HEK293 (cell line): Measurements from ENCODE around the gene HAUS6.
"Not testable (repeated sequence)": the region's sequence is repeated elsewhere in the genome, so short reads cannot be mapped to it uniquely, and the experiment has no call there.

Experiments used
- CTCF ChIA-PET: fragments of 350-600 bp; formaldehyde crosslinking; extraction: SDS; loops from one replicate; lab custom pipeline; 2021; ENCODE audit warnings: antibody characterized with exemption; lab: Yijun Ruan, JAX
- POLR2A ChIA-PET: fragments of 300-600 bp; formaldehyde crosslinking; extraction: SDS; loops from one replicate; lab custom pipeline; 2020; ENCODE audit warnings: antibody characterized with exemption, inconsistent platforms; lab: Yijun Ruan, JAX
- H3K27ac ChIP-seq: fragments of 200-500 bp; sonication (Bioruptor generic); 2 replicates; pipeline ENCODE4 v1.5.1; 2014; ENCODE audit warnings: low read depth, low read length, control low read depth, inconsistent platforms; ENCODE audit errors: extremely low read depth
- H3K36me3 ChIP-seq, 2 experiments: fragments of 200-500 bp in 1 of 2; sonication (Bioruptor generic) in 1 of 2; 1 replicate in 1 of 2; 2 replicates in 1 of 2; pipeline ENCODE4 v1.5.1; 2014 to 2017; ENCODE audit warnings: inconsistent platforms in 2 of 2, low read length in 2 of 2; ENCODE audit not compliant: control insufficient read depth in 2 of 2, insufficient read depth in 1 of 2
- H3K4me1 ChIP-seq: fragments of 200-500 bp; sonication (Bioruptor generic); 2 replicates; pipeline ENCODE4 v1.5.1; 2014; ENCODE audit warnings: mild to moderate bottlenecking, low read length, inconsistent platforms; ENCODE audit not compliant: control insufficient read depth, insufficient read depth
- H3K4me3 ChIP-seq: 2 replicates; pipeline ENCODE4 v1.5.1; 2011; ENCODE audit warnings: low read depth, mild to moderate bottlenecking, control low read depth, low read length, moderate library complexity
- H3K9me3 ChIP-seq: fragments of 200-500 bp; sonication (Bioruptor generic); 2 replicates; pipeline ENCODE4 v1.5.1; 2014; ENCODE audit warnings: low read depth, low read length, inconsistent platforms; ENCODE audit not compliant: control insufficient read depth, insufficient read depth
- HOXD13 ChIP-seq: sonication (generic); formaldehyde crosslinking; IDR thresholded peaks from 2 replicates; pipeline ENCODE4 v1.8.0; 2022; ENCODE audit warnings: missing genetic modification reagents, borderline replicate concordance
- SCRT2 ChIP-seq: fragments of 450-650 bp; formaldehyde crosslinking; IDR thresholded peaks from 2 replicates; pipeline ENCODE4 v1.5.1; 2016; ENCODE audit warnings: missing biosample characterization, missing genetic modification characterization
- SP3 ChIP-seq: fragments of 450-650 bp; formaldehyde crosslinking; IDR thresholded peaks from 2 replicates; pipeline ENCODE4 v1.5.1; 2016; ENCODE audit warnings: missing biosample characterization, missing genetic modification characterization
- WT1 ChIP-seq: fragments of 450-650 bp; formaldehyde crosslinking; IDR thresholded peaks from 2 replicates; pipeline ENCODE4 v1.5.1; 2016; ENCODE audit warnings: missing biosample characterization, missing genetic modification characterization
- ZBTB1 ChIP-seq: fragments of 450-650 bp; formaldehyde crosslinking; IDR thresholded peaks from 2 replicates; pipeline ENCODE4 v1.5.1; 2016; ENCODE audit warnings: missing biosample characterization, missing genetic modification characterization
- ZBTB26 ChIP-seq: fragments of 450-650 bp; formaldehyde crosslinking; optimal IDR thresholded peaks from 2 replicates; pipeline ENCODE3; 2016; ENCODE audit warnings: missing biosample characterization, mild to moderate bottlenecking, missing genetic modification characterization
- ZBTB7A ChIP-seq: fragments of 450-650 bp; formaldehyde crosslinking; IDR thresholded peaks from 2 replicates; pipeline ENCODE4 v1.5.1; 2016; ENCODE audit warnings: low read depth, missing biosample characterization, missing genetic modification characterization
- ZBTB8A ChIP-seq: fragments of 450-650 bp; formaldehyde crosslinking; IDR thresholded peaks from 2 replicates; pipeline ENCODE4 v1.5.1; 2016; ENCODE audit warnings: missing biosample characterization, missing genetic modification characterization
- ZNF2 ChIP-seq: fragments of 450-650 bp; formaldehyde crosslinking; IDR thresholded peaks from 2 replicates; pipeline ENCODE4 v1.5.1; 2016; ENCODE audit warnings: missing biosample characterization, missing genetic modification characterization
- ZNF221 ChIP-seq: fragments of 450-650 bp; formaldehyde crosslinking; IDR thresholded peaks from 2 replicates; pipeline ENCODE4 v1.5.1; 2017; ENCODE audit warnings: missing biosample characterization, missing genetic modification characterization, borderline replicate concordance
- ZNF292 ChIP-seq: fragments of 450-650 bp; formaldehyde crosslinking; IDR thresholded peaks from 2 replicates; pipeline ENCODE4 v1.5.1; 2016; ENCODE audit warnings: low read depth, missing biosample characterization, missing genetic modification characterization, borderline replicate concordance
- ZNF449 ChIP-seq: fragments of 450-650 bp; formaldehyde crosslinking; IDR thresholded peaks from 2 replicates; pipeline ENCODE4 v1.5.1; 2017; ENCODE audit warnings: missing biosample characterization, mild to moderate bottlenecking, missing genetic modification characterization, moderate library complexity
- ZNF639 ChIP-seq: fragments of 450-650 bp; formaldehyde crosslinking; IDR thresholded peaks from 2 replicates; pipeline ENCODE4 v1.5.1; 2016; ENCODE audit warnings: missing biosample characterization, missing genetic modification characterization
- TF ChIP-seq, protein P1 (sequence below): fragments of 450-650 bp; formaldehyde crosslinking; IDR thresholded peaks from 2 replicates; pipeline ENCODE4 v1.5.0; 2017; ENCODE audit warnings: missing biosample characterization, missing genetic modification characterization, borderline replicate concordance
- TF ChIP-seq, protein P2 (sequence below): fragments of 450-650 bp; formaldehyde crosslinking; IDR thresholded peaks from 2 replicates; pipeline ENCODE4 v1.5.1; 2016; ENCODE audit warnings: missing biosample characterization, missing genetic modification characterization

HAUS6 gene

GRCh38 chr9:19113964-19114679, 11.4 kb upstream of the HAUS6 start:
- no peaks in the 10 kb centered on the region for H3K9me3 ChIP-seq
- H3K4me1 ChIP-seq: no peaks in the 10 kb centered on the region
- POLR2A ChIA-PET: interaction anchor here (0.7 to 1.4 kb wide), 2 partner anchors 9 to 117 kb away, joined by 3 to 5 read pairs; partner anchors contain the start of gene DENND4C
- H3K4me3 ChIP-seq: no peak overlapping the region
- CTCF ChIA-PET: interaction anchor here (1.0 kb wide), 1 partner anchor 60 kb away, joined by 5 read pairs; no protein-coding TSS in a partner anchor
- peaks cover 0 to 7% of the 10 kb centered on the region in 2 experiments; a peak in 1 of 3 replicates for H3K36me3 ChIP-seq
- H3K27ac ChIP-seq: no peak overlapping the region
- TF ChIP-seq ZNF449 (no peak), ZBTB1 (tag by site-specific recombination) (no peak), ZNF639 (tag by site-specific recombination) (no peak), ZBTB26 (no peak)
- TF ChIP-seq, all 188 proteins: peak for 0

- not testable (repeated sequence) for H3K4me1 ChIP-seq, H3K27ac ChIP-seq, H3K36me3 ChIP-seq, H3K9me3 ChIP-seq, H3K4me3 ChIP-seq
- ChIA-PET POLR2A (interaction anchor here (0.8 kb wide), 1 partner anchor 11 kb away, joined by 3 read pairs; no protein-coding TSS in a partner anchor), CTCF (interaction anchor here (0.6 to 1.8 kb wide), 7 partner anchors 16 to 1497 kb away, joined by 3 to 6 read pairs (median 3); no protein-coding TSS in a partner anchor)
Measured at GRCh38 chr9:19113064-19113611, 10.4 kb upstream of the HAUS6 start.

DNA sequence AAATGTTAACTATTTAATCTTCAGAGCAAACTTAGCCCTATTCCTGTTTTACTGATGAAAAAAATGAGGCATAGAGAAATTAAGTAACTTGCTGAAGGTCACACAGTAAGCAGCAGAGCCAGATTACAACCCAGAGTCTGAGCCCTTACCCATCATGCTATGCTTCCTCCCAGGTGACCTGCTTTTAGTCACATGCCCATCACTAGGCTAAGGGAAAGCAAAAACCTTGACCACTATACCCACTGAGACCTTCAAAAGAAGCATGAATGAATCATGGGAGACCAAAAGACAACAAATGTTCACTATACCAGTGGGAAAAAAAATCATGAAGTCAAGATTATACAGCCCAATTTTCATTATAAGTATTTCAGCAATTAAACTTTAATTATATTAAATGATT, 5.3 kb upstream of the HAUS6 start:
- CTCF ChIA-PET: no interaction called here
- H3K4me3 ChIP-seq: no peak overlapping the region
- no peak overlapping the region for H3K27ac ChIP-seq
- H3K36me3 ChIP-seq: no peaks in the 10 kb centered on the region
- POLR2A ChIA-PET: no interaction called here
- no peaks in the 10 kb centered on the region for H3K4me1 ChIP-seq
- H3K9me3 ChIP-seq: no peaks in the 10 kb centered on the region
- TF ChIP-seq, protein P1, sequence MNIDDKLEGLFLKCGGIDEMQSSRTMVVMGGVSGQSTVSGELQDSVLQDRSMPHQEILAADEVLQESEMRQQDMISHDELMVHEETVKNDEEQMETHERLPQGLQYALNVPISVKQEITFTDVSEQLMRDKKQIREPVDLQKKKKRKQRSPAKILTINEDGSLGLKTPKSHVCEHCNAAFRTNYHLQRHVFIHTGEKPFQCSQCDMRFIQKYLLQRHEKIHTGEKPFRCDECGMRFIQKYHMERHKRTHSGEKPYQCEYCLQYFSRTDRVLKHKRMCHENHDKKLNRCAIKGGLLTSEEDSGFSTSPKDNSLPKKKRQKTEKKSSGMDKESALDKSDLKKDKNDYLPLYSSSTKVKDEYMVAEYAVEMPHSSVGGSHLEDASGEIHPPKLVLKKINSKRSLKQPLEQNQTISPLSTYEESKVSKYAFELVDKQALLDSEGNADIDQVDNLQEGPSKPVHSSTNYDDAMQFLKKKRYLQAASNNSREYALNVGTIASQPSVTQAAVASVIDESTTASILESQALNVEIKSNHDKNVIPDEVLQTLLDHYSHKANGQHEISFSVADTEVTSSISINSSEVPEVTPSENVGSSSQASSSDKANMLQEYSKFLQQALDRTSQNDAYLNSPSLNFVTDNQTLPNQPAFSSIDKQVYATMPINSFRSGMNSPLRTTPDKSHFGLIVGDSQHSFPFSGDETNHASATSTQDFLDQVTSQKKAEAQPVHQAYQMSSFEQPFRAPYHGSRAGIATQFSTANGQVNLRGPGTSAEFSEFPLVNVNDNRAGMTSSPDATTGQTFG (tag by site-specific recombination): no peak
- TF ChIP-seq SCRT2 (tag by site-specific recombination) (no peak), ZBTB7A (tag by site-specific recombination) (no peak), SP3 (tag by site-specific recombination) (no peak), ZNF221 (tag by site-specific recombination) (no peak), ZBTB8A (tag by site-specific recombination) (no peak), HOXD13 (CRISPR knock-in tag) (no peak), ZNF292 (tag by site-specific recombination) (no peak), WT1 (tag by site-specific recombination) (no peak), ZNF2 (no peak)
- TF ChIP-seq, protein P2, sequence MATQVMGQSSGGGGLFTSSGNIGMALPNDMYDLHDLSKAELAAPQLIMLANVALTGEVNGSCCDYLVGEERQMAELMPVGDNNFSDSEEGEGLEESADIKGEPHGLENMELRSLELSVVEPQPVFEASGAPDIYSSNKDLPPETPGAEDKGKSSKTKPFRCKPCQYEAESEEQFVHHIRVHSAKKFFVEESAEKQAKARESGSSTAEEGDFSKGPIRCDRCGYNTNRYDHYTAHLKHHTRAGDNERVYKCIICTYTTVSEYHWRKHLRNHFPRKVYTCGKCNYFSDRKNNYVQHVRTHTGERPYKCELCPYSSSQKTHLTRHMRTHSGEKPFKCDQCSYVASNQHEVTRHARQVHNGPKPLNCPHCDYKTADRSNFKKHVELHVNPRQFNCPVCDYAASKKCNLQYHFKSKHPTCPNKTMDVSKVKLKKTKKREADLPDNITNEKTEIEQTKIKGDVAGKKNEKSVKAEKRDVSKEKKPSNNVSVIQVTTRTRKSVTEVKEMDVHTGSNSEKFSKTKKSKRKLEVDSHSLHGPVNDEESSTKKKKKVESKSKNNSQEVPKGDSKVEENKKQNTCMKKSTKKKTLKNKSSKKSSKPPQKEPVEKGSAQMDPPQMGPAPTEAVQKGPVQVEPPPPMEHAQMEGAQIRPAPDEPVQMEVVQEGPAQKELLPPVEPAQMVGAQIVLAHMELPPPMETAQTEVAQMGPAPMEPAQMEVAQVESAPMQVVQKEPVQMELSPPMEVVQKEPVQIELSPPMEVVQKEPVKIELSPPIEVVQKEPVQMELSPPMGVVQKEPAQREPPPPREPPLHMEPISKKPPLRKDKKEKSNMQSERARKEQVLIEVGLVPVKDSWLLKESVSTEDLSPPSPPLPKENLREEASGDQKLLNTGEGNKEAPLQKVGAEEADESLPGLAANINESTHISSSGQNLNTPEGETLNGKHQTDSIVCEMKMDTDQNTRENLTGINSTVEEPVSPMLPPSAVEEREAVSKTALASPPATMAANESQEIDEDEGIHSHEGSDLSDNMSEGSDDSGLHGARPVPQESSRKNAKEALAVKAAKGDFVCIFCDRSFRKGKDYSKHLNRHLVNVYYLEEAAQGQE (tag by site-specific recombination): no peak
